SU-DHL-6 (cell line): ENCODE results near the gene ABLIM1.

Experiments used
- CTCF ChIP-seq: fragments of 200-600 bp; sonication (generic); IDR thresholded peaks from one replicate; pipeline ENCODE4 v1.5.1; 2017; ENCODE audit warnings: antibody characterized with exemption, mild to moderate bottlenecking, low read length, moderate library complexity; ENCODE audit not compliant: insufficient read depth, poor library complexity, severe bottlenecking
- EZH2phosphoT487 ChIP-seq: fragments of 200-600 bp; sonication (generic), shearing (Covaris generic); conservative IDR thresholded peaks from 2 replicates; pipeline ENCODE4 v1.6.1; 2018; ENCODE audit warnings: mild to moderate bottlenecking, antibody characterized with exemption, low read length, moderate library complexity, mixed read lengths

- TF ChIP-seq CTCF (no peak), EZH2phosphoT487 (no peak)
These were observed 113.0 kb downstream of the ABLIM1 start for GRCh38 chr10:114545071-114545470.
